Mesothelial cell of epicardium (in vitro differentiated cells): ENCODE data around the gene NAA50. TPM values are rescaled to one million over a fixed set of nuclear protein-coding genes. Genes with fewer than 3 reads are reported as not detected.

Experiments used
- DNase-seq, 2 experiments: peaks; one replicate each; pipeline ENCODE4 v3.0.0; 2021; ENCODE audit warnings: low spot score in 2 of 2; ENCODE audit not compliant: unreplicated experiment in 2 of 2
- H3K27ac Mint-ChIP-seq: 2 replicates; pipeline ENCODE4 v1.8.0; 2021; ENCODE audit warnings: mixed read lengths
- H3K27me3 Mint-ChIP-seq: 2 replicates; pipeline ENCODE4 v1.8.0; 2021; ENCODE audit warnings: low read depth, mixed read lengths
- H3K36me3 Mint-ChIP-seq: 2 replicates; pipeline ENCODE4 v1.8.0; 2021; ENCODE audit warnings: mixed read lengths
- H3K4me1 Mint-ChIP-seq: 2 replicates; pipeline ENCODE4 v1.8.0; 2021; ENCODE audit warnings: mixed read lengths
- H3K4me3 Mint-ChIP-seq: 2 replicates; pipeline ENCODE4 v1.8.0; 2021; ENCODE audit warnings: mild to moderate bottlenecking, moderate library complexity, mixed read lengths
- H3K9me3 Mint-ChIP-seq: 2 replicates; pipeline ENCODE4 v1.8.0; 2021; ENCODE audit warnings: mixed read lengths
- total RNA-seq: library from RNA; stranded (reverse); gene quantifications from 3 replicates; pipeline ENCODE4 v1.2.1, GENCODE V29; 2021
- TF ChIP-seq, protein P1 (sequence below): fragments of 200-600 bp; sonication (generic); IDR thresholded peaks from one replicate; pipeline ENCODE4 v1.5.0; 2021; ENCODE audit warnings: antibody characterized with exemption; ENCODE audit not compliant: unreplicated experiment

The NAA50 gene
- total RNA-seq, 1 donor from 2014 or later = 83.2 TPM

DNA sequence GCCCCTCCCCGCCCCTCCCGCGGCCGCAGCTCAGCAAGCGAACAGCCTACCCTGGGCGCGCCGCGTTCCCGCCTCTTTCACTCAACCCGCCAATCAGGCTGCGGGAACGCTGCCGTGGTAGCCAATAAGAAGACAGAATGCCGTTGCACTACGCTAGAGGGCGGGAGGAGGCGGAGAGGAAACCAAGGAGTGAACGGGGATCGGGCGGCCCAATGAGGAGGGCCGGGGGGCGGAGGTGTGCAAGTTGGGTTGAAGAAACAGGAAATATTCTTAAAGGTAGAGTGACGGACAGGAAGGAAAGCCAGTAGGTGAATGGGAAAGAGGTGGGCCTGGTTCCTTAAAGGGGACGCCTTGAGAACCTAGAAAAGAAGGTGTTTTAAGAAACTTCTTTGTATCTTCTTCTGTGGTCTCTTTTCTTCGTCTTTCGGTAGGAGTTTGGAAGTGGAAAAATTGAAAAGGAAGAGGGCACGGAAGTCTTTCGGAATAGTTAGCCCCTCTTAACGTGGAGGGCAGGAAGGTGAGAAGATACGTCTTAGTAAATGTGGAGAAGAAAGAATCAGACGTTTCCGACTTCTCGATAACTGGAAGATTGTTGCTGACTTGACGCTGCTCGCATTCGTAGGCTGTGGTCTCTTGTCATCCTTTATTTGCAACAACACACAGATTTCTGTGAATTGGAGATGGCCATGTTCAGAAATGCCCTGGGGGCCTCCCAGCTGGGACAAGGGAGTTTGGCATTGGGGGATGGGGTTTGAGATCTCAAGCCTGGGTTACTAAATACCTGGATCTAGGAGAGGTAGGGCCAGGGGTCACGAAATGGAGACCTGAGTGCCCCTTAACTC lies 49.2 kb downstream of the NAA50 start:
- H3K36me3 Mint-ChIP-seq = no peaks in the 10 kb centered on the region
- H3K27me3 Mint-ChIP-seq = no peaks in the 10 kb centered on the region
- TF ChIP-seq, protein P1, sequence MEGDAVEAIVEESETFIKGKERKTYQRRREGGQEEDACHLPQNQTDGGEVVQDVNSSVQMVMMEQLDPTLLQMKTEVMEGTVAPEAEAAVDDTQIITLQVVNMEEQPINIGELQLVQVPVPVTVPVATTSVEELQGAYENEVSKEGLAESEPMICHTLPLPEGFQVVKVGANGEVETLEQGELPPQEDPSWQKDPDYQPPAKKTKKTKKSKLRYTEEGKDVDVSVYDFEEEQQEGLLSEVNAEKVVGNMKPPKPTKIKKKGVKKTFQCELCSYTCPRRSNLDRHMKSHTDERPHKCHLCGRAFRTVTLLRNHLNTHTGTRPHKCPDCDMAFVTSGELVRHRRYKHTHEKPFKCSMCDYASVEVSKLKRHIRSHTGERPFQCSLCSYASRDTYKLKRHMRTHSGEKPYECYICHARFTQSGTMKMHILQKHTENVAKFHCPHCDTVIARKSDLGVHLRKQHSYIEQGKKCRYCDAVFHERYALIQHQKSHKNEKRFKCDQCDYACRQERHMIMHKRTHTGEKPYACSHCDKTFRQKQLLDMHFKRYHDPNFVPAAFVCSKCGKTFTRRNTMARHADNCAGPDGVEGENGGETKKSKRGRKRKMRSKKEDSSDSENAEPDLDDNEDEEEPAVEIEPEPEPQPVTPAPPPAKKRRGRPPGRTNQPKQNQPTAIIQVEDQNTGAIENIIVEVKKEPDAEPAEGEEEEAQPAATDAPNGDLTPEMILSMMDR = no peak
- H3K4me1 Mint-ChIP-seq = peaks cover 22% of the 10 kb centered on the region
- peak; percentile 94 to 99 for DNase-seq
- no peaks in the 10 kb centered on the region for H3K9me3 Mint-ChIP-seq
- no peak overlapping the region for H3K4me3 Mint-ChIP-seq
- no peak overlapping the region for H3K27ac Mint-ChIP-seq

DNA sequence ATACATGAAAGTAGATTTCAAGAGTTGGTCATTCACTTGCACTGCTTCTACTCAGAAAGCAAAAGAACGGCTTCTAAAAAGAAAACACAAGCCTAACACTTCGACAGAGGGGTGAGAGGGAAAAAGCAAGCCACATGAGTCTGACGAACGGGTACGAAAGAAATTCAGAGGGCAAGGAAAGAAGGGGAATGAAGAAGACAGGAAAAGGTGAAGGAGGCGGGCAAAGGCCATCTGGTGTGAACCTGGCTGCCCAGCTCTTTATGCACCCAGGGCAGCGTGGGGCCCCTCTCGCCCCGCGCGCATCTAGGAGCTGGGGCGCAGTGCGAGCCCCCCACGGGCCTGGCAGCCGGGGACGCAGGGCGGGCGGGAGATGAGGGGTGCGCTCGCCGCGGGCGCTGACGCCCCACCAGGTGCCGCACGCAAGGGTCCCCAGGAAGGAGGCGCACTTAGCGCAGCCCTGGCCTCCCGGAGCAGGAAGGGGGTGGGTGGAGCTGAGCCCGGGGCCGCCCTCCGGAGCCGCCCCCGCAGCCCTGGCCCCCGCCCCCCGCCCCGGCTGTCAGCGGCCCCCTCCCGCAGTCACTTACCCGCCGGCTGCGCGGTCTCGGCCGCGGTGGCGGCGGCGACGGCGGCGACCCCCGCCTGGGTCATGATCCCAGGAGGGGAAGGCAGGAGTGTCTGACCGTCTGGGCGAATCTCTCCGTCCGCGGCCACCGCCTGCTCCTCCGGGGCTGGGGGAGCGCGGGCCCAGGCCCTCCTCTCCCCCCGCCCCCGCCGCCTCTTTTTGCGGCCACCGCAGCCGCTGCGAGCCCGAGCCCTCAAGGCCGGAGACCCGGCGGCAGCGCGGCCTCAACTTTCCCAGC lies 50.0 kb downstream of the NAA50 start, which contains the start of gene USF3:
TSS of gene USF3 (minus strand) at position 857 of the 860 bp plus-strand sequence. CDS start 21,764 bp downstream, outside the sequence.
- TF ChIP-seq, protein P1 = no peak
- H3K36me3 Mint-ChIP-seq = no peaks in the 10 kb centered on the region
- H3K4me1 Mint-ChIP-seq = peaks cover 22% of the 10 kb centered on the region
- H3K27me3 Mint-ChIP-seq = no peaks in the 10 kb centered on the region
- peak within 1 kb of the TSS; percentile 99 for H3K4me3 Mint-ChIP-seq
- no peaks in the 10 kb centered on the region for H3K9me3 Mint-ChIP-seq
- DNase-seq = peak; percentile 46 to 72
- H3K27ac Mint-ChIP-seq = peak within 1 kb of the TSS; percentile 99

DNA sequence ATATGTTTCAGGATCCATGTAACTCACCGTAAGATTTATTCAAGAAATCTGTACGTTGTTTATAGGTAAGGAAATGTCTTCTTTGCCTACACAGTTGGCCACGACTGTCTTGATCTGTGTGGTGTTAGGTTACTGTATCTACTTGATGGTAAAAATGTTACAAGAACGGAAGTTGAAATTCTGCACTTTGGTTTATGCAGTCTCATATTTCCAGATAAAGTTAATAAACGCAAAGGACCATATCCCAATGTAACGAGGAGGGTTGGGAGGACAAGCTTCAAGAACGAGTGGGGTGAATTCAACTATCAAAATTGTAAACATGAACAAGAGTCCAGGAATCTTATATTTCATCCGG lies 50.6 kb downstream of the NAA50 start:
- TF ChIP-seq, protein P1 = no peak

DNA sequence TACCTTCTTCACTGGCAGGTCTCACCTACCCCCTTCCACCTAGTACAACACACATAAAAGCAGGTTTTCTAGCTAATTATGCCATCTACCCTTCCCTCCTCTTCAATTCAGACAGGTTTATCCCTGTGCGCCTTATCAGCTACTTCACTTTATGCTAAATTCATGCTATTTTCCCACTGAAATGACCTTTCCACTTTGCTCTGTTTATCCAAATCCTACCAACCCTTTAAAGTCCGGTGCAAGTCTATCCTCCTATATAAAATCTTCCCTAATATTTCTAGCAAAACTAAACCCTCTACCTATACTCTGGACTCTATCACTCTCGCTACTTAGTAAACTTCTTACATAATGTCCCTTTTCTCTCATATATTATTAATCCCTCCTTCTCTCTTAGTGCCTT lies 55.6 kb downstream of the NAA50 start:
- H3K27me3 Mint-ChIP-seq = no peaks in the 10 kb centered on the region
- peaks cover 15% of the 10 kb centered on the region for H3K36me3 Mint-ChIP-seq
- no peak for DNase-seq
- H3K4me3 Mint-ChIP-seq = no peak overlapping the region
- no peak overlapping the region for H3K27ac Mint-ChIP-seq
- peaks cover 13% of the 10 kb centered on the region for H3K9me3 Mint-ChIP-seq
- peaks cover 20% of the 10 kb centered on the region for H3K4me1 Mint-ChIP-seq
- TF ChIP-seq, protein P1 = no peak

More for the DNA sequence above, 50.6 kb downstream of the NAA50 start:
- Mint-ChIP-seq H3K36me3 (no peaks in the 10 kb centered on the region), H3K27ac (peak overlapping the region; percentile 99), H3K4me3 (peak overlapping the region; percentile 99), H3K9me3 (no peaks in the 10 kb centered on the region), H3K27me3 (no peaks in the 10 kb centered on the region), H3K4me1 (peaks cover 22% of the 10 kb centered on the region)
- no peak for DNase-seq

DNA sequence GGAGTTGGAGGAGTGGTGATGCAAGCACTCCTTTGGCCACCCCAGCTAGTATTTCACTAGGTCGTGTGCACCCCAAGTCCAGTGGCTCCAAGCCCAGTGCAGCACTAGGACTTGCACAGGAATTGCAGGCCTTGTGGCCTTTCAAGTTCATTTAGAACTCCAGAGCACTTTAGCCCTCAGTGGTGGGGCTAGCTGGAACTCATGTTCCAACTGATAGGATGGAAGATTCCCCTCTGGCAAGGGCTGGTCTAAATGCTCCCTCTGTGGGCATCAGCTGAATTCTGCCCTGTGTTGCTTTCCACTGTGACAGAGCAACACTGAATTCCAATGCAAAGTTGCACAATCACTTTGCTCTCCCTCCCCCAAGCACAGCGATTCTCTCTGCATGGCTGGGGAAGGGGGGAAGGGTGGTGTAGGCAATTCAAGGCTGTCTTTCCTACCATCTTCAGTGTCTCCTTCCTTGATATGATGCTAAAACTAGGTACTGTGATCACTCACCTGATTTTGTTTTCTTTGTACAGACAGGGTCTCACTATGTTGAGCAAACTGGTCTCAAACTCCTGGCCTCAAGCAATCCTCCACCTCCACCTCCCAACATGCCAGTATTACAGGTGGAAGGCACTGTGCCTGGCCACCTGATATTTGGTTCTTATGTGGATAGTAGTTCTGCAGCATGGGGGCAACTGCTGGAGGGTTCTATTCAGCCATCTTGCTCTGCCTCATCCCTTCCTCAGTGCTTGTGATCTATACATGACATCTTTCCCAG lies 59.9 kb downstream of the NAA50 start:
- Mint-ChIP-seq H3K4me1 (no peaks in the 10 kb centered on the region), H3K27ac (no peak overlapping the region), H3K36me3 (peaks cover 44% of the 10 kb centered on the region), H3K9me3 (peaks cover 44% of the 10 kb centered on the region), H3K4me3 (no peak overlapping the region), H3K27me3 (no peaks in the 10 kb centered on the region)
- TF ChIP-seq, protein P1 = no peak
- no peak for DNase-seq
